DMS 273 treated with DMSO at 0.1 percent for 48 hours (cell line): ENCODE measurements around the gene FBXO21.
"Not testable (repeated sequence)": the region's sequence is repeated elsewhere in the genome, so short reads cannot be mapped to it uniquely, and the experiment has no call there.

Experiments used
- DNase-seq: peaks from one replicate; lab custom pipeline; 2025; lab: John Stamatoyannopoulos, UW

The FBXO21 gene

GRCh38 chr12:117134721-117135120, 55.5 kb downstream of the FBXO21 start:
- no peak for DNase-seq

- peak; percentile 39 for DNase-seq
Measured at GRCh38 chr12:117134059-117134458, 56.2 kb downstream of the FBXO21 start.

GRCh38 chr12:117130801-117131200, 59.5 kb downstream of the FBXO21 start:
- DNase-seq: no peak

GRCh38 chr12:117129391-117129790, 60.9 kb downstream of the FBXO21 start:
- no peak for DNase-seq

- DNase-seq: no peak
Measured at GRCh38 chr12:117127933-117128823, 62.1 kb downstream of the FBXO21 start.

GRCh38 chr12:117126335-117126734, 63.9 kb downstream of the FBXO21 start:
- DNase-seq: no peak

- no peak for DNase-seq
Measured at GRCh38 chr12:117125767-117126166, 64.5 kb downstream of the FBXO21 start.

- no peak for DNase-seq
Measured at GRCh38 chr12:117125272-117125613, 65.0 kb downstream of the FBXO21 start.

GRCh38 chr12:117124421-117125271, 65.6 kb downstream of the FBXO21 start:
- no peak for DNase-seq

GRCh38 chr12:117121441-117121840, 68.8 kb downstream of the FBXO21 start:
- DNase-seq: no peak

GRCh38 chr12:117120787-117121186, 69.5 kb downstream of the FBXO21 start:
- peak; percentile 88 for DNase-seq

GRCh38 chr12:117119592-117120198, 70.6 kb downstream of the FBXO21 start:
- DNase-seq: peak; percentile 18

GRCh38 chr12:117118838-117119591, 71.3 kb downstream of the FBXO21 start:
- peak; percentile 40 for DNase-seq

GRCh38 chr12:117114784-117115183, 75.5 kb downstream of the FBXO21 start:
- no peak for DNase-seq

- no peak for DNase-seq
Measured at GRCh38 chr12:117113231-117113630, 77.0 kb downstream of the FBXO21 start.

GRCh38 chr12:117111821-117112595, 78.3 kb downstream of the FBXO21 start:
- peak; percentile 63 for DNase-seq

- no peak for DNase-seq
Measured at GRCh38 chr12:117111386-117111785, 78.9 kb downstream of the FBXO21 start.

- no peak for DNase-seq
Measured at GRCh38 chr12:117109943-117110635, 80.2 kb downstream of the FBXO21 start.

GRCh38 chr12:117105902-117106301, 84.4 kb downstream of the FBXO21 start:
- no peak for DNase-seq

GRCh38 chr12:117104003-117104402, 86.3 kb downstream of the FBXO21 start:
- not testable (repeated sequence) for DNase-seq
